UCSD-AML1 (cell line): ENCODE results near the gene LHX8.
"Not testable (repeated sequence)": the region's sequence is repeated elsewhere in the genome, so short reads cannot be mapped to it uniquely, and the experiment has no call there.

Experiments
- DNase-seq: peaks from one replicate; lab custom pipeline; 2025; ENCODE audit not compliant: unreplicated experiment; lab: John Stamatoyannopoulos, UW

LHX8 gene

DNA sequence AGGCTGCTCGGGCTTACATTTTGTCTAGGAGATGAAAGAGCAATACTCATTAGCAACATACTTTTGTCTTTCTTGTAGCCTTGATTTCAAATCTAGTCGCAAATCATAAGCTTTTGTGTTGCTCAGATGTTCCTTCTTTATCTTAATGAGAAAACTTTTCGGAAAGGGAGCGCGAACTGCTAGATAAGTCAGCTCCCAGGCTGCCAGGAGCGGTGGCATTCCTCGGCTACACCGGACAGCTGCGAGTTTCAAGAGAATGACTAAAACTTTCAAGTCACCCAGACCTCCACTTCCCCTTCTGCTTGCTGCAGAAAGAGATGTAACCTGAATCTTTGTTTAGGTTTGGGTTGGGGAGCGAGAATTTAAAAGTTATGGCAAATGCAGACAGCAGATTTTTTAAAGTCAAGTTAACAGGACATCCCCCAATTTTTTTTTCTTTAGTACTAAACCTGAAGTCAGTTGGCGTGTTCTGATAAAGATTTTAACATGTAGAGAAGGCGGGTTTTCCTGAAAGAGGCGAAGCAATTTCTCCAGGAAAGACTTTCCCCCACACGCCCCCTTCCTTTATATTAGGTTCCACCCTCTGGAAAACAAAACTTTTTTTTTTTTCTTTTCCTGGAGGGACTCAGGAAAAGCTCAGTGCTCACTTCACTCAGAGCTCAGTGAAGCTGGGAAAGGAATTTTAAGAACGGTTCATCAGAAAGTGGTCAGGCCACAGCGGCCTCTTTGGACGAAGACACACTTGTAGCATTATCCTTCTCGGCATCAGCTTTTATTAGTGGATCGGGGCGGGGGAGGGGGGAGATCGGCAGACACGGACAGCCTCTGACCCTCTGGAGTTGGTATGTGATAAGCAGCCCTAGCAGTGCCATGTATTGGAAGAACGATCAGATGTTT, at the start of gene LHX8:
Gene LHX8, plus strand, starts transcription at position 639 of the 897 bp plus-strand sequence. CDS start 2,227 bp downstream, outside the sequence.
- no peak for DNase-seq

- DNase-seq, result no peak
These were observed 48.3 kb upstream of the LHX8 start for GRCh38 chr1:75085931-75086330.

DNA sequence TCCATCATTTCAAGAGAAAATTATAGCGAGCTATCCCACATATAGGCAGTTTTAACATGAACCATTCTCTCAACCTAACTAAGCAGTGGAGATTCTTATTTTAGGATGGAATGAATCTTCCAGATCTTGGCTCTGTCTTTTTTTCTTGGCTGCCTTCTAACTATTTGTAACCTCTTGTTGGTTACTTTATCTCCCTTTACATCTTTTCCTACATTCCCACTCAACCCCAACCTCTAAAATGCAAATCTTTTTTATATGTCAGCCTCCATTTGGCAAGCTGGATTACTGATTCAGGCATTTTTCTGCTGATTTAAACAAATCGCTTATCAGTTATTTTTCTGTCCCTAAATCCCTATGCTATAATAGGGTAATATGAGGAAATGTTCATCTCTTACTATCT, 46.9 kb upstream of the LHX8 start:
- DNase-seq, result no peak

DNA sequence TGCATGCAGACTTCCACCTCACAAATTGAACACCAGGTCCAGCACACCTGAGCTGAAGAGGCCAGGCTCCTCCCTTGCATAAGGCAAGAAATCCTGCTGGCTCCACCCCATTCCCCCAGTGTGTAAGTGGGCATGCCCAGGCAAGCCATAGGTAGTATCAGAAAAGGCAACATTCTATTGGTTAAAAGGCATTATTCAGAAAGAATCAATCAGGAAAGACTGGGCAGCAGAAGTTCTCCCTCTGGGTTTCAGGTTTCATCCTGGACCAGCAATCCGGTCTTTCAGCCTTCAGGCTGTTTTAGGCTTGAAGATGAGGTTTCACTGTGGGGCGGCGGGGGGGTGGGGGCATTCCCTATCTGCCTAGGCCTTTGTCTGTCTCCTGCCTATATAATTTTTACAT, 42.0 kb upstream of the LHX8 start:
- DNase-seq, result no peak

GRCh38 chr1:75097654-75098053, 36.5 kb upstream of the LHX8 start:
- no peak for DNase-seq

DNA sequence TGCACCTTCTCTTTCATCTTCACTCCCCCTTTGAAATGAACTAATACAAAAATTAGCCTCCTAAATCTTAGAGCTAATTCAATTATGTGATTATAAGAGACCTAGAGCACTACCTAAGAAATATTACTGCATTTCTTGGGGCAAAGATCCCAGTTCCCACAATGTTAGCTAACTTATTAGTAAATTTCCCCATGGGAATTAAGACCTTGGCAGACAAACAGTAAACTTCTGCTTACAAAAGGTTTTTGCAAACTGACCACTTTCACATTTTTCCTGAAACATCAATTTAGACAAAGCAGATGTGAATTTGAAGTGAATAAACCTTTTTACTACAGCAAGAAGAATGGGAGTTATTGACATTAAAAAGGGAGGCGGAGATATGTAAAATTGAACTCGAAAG, 34.6 kb upstream of the LHX8 start:
- no peak for DNase-seq

DNA sequence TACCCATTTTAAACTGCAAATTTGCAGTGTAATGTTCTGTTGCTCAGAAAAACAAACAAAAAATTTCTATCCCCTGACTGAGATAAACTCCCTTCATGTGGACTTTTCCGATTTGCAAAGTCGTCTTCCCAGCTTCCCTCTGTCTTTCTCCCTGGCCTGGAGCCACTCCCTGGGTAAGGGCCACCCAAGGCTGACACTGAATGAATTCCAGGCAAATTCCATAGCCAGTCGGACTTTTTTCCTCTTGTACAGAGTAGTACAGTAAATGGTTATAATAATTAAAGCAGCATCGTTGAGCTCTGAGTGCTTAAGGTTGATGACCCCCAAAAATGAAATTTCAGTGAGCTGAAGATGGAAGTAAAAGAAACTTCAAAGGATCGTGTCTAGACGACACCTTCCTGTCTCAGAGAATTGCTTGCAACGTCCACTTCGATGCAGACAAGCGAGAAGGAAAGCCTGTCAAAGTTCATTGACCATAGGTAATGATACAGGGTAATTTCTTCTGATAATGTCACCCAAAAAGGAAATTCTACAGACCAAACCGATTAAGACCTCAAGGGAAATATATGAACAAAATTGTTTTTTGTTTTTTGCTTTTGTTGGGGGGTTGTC, 33.6 kb upstream of the LHX8 start:
- no peak for DNase-seq

GRCh38 chr1:75112362-75112951, 21.7 kb upstream of the LHX8 start:
- not testable (repeated sequence) for DNase-seq

DNA sequence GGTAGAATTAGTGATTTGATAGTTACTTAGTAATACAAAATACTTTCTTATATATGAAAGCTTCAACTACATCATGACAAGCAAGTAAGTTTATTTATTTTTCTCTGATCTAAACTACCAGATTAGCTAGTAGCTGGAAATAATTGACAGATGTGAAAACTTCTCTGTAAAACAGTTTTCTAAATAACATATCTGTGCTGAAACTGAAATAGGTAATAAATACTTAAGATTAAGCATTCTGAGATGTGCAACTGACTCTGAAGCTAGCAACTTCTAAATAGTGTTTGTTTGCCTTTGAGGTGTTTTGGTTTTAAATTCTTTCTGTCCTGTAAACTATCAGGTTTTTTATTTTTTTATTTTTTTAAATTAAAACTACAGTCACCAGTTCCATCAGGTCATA, 18.5 kb upstream of the LHX8 start:
- no peak for DNase-seq

- DNase-seq, result no peak
These were observed 10.4 kb upstream of the LHX8 start for GRCh38 chr1:75123756-75124155.

GRCh38 chr1:75124510-75124909, 9.7 kb upstream of the LHX8 start:
- no peak for DNase-seq

DNA sequence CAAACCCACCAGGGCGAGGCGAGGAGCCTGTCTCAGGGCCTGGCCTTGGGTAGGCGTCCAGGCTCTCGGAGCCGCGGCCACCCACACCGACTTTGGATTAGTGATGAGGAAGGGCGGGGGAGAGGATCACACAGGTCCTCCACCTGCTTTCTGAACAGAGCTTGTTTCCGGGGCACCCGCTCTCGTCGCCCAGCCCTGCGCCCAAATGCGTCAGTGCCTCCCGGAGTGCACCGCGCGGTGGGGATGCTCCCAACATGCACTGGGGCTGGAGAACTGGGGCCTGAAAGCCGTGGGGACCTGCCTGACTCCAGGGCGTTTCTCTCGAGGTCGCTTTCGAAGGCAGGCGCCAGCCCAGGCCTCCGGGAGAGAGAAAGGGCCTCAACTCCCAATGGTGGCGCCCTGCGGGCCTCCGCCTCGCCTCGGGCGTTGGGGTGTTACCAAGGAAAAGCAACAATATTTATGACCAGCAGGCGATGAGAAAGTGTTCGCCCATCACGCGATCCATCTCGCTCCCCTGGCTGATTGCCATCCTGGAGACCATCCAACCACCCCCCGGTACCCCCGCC, 8.9 kb upstream of the LHX8 start:
- DNase-seq, result no peak

DNA sequence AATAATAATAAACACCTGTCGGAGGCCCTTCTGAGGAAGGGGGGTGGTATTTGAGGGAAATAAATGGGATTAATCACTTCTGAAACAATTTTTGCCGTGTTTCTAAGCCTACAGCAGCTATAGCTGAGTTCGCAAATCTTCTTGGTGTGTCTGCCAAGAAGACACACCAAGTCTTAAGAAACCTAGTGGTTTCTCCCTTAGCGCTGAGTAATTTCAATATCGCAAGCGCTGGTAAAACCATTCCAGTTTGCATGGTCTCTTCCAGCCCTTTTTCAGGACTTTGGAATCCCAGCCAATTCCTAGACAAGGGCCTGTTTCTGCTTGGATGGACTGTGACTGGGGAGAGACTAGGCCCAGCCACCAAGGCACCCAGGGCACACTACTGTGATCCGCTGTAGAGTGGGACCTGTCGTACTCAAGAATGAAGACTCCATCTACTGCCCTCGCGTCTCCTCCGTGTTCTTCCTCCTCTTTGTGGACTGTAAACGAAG, 7.5 kb upstream of the LHX8 start:
- DNase-seq, result no peak

- no peak for DNase-seq
These were observed 6.1 kb upstream of the LHX8 start for GRCh38 chr1:75127916-75128717.

DNA sequence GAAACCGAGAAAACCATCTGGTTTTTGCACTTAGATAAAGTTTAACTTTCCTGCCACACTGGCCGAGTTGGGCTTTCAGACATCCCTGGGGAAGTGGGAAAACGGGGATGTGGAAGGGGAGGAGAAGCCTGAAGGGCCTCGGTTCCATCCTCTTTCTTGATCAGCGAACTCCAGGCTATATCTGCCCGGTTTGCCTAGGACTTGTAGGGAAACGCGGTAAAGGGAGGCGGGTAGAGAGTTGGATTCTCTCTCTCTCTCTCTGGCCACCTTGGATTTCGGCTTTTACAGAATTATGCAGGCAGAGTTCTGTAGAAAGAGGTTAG, 4.6 kb upstream of the LHX8 start:
- no peak for DNase-seq

- DNase-seq, result no peak
These were observed 4.0 kb upstream of the LHX8 start for GRCh38 chr1:75129983-75130789.

- no peak for DNase-seq
These were observed 3.2 kb upstream of the LHX8 start for GRCh38 chr1:75130865-75131564.

DNA sequence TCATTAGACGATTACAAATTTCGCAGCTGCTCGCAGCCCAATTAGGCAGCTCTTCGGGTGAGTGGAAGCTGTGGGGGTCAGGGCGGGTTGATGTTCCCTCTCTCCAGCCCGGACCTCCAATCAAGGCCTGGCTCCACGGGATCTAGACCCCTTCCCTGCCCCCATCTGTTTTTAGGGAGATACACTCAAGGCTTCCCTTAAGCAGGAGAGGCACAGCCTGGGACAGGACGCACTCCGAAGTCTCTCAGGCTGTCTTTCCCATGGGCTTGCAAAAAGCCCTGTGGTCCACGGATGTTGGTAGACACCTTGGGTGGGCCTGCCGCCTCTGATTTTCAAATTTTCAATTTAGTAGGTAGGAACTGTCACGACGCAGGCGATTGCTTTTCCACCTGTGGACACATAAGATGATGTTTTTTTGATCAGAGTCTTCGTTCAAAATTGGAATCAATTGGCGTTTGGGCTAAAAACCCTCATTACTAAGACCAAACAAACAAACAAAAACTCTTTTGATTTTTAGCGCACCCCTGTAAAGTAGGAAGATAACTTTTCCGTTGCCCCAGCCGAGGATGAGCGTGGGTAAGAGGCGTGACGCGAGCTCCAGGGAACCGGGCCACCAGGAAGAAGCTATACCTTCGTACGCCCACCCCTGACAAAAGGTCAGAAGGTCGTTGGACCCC, 2.5 kb upstream of the LHX8 start:
- no peak for DNase-seq

GRCh38 chr1:75132242-75132811, 1.9 kb upstream of the LHX8 start:
- DNase-seq, result no peak
